IMR-90 (cell line): ENCODE measurements around the gene DLG5. TPM values are rescaled to one million over a fixed set of nuclear protein-coding genes. Genes with fewer than 3 reads are reported as not detected.

Experiments used
- ATAC-seq: fragments of 200-7000 bp; cut with Tn5 transposase; 2 replicates; pipeline ENCODE4 v1.9.1; 2020; ENCODE audit warnings: low read depth, mild to moderate bottlenecking, moderate library complexity
- BruUV-seq: library from RNA; stranded (reverse); fragments of 400-500 nt; replicated peaks from 2 replicates; lab custom pipeline; 2021; lab: Mats Ljungman, UMichigan
- CTCF ChIA-PET: fragments of 300-600 bp; formaldehyde crosslinking; extraction: SDS; loops from one replicate; lab custom pipeline; 2021; ENCODE audit warnings: antibody characterized with exemption; lab: Yijun Ruan, JAX
- POLR2A ChIA-PET: fragments of 300-600 bp; sonication (Branson Sonifier 250); formaldehyde crosslinking; loops from one replicate; lab custom pipeline; 2022; ENCODE audit warnings: antibody characterized with exemption; ENCODE audit not compliant: unreplicated experiment; lab: Charles Lee
- DNase-seq: peaks from one replicate; pipeline ENCODE4 v3.0.0; 2013
- H2AFZ ChIP-seq: replicated peaks from 2 replicates; pipeline ENCODE3; 2013; ENCODE audit warnings: low read length, mild to moderate bottlenecking; ENCODE audit not compliant: poor library complexity
- H2AK5ac ChIP-seq: 2 replicates; pipeline ENCODE4 v1.6.1; 2013; ENCODE audit warnings: low read depth, low read length, inconsistent platforms
- H2AK9ac ChIP-seq: replicated peaks from 2 replicates; pipeline ENCODE3; 2013; ENCODE audit warnings: mild to moderate bottlenecking, low read depth, low read length, moderate library complexity; ENCODE audit not compliant: poor library complexity
- H2BK120ac ChIP-seq: 2 replicates; pipeline ENCODE4 v1.6.1; 2013; ENCODE audit warnings: low read depth, low read length, inconsistent platforms
- H2BK15ac ChIP-seq: 3 replicates; pipeline ENCODE4 v1.6.1; 2013; ENCODE audit warnings: low read depth, low read length, inconsistent platforms
- H2BK20ac ChIP-seq: 2 replicates; pipeline ENCODE4 v1.6.1; 2013; ENCODE audit warnings: low read depth, mild to moderate bottlenecking, inconsistent platforms, low read length, moderate library complexity
- H2BK5ac ChIP-seq: 2 replicates; pipeline ENCODE4 v1.6.1; 2013; ENCODE audit warnings: mild to moderate bottlenecking, low read depth, low read length, inconsistent platforms; ENCODE audit not compliant: poor library complexity, severe bottlenecking
- H3K14ac ChIP-seq: replicated peaks from 2 replicates; pipeline ENCODE4 v1.6.1; 2013; ENCODE audit warnings: low read depth, low read length, inconsistent platforms
- H3K18ac ChIP-seq: 2 replicates; pipeline ENCODE4 v1.6.1; 2013; ENCODE audit warnings: low read depth, low read length, control low read depth
- H3K23ac ChIP-seq: 2 replicates; pipeline ENCODE4 v1.6.1; 2013; ENCODE audit warnings: low read depth, low read length, inconsistent platforms
- H3K27ac ChIP-seq: 2 replicates; pipeline ENCODE4 v1.5.1; 2013; ENCODE audit warnings: mild to moderate bottlenecking, control low read depth, low read length; ENCODE audit not compliant: insufficient read depth
- H3K27me3 ChIP-seq: 2 replicates; pipeline ENCODE4 v1.6.1; 2013; ENCODE audit warnings: low read length; ENCODE audit not compliant: control insufficient read depth, insufficient read depth
- H3K36me3 ChIP-seq: 2 replicates; pipeline ENCODE4 v1.6.1; 2013; ENCODE audit warnings: low read length, mixed read lengths; ENCODE audit not compliant: control insufficient read depth, insufficient read depth
- H3K4ac ChIP-seq: 2 replicates; pipeline ENCODE4 v1.6.1; 2013; ENCODE audit warnings: low read depth, low read length, inconsistent platforms
- H3K4me1 ChIP-seq: 2 replicates; pipeline ENCODE4 v1.6.1; 2013; ENCODE audit warnings: low read length, mixed read lengths; ENCODE audit not compliant: control insufficient read depth, insufficient read depth
- H3K4me2 ChIP-seq: 2 replicates; pipeline ENCODE4 v1.6.1; 2013; ENCODE audit warnings: low read depth, mild to moderate bottlenecking, control low read depth, low read length, moderate library complexity
- H3K4me3 ChIP-seq: 2 replicates; pipeline ENCODE4 v1.5.1; 2013; ENCODE audit warnings: low read depth, mild to moderate bottlenecking, control low read depth, low read length, moderate library complexity; ENCODE audit not compliant: insufficient read depth
- H3K56ac ChIP-seq: 2 replicates; pipeline ENCODE4 v1.6.1; 2013; ENCODE audit warnings: low read length, inconsistent platforms; ENCODE audit not compliant: insufficient read depth; ENCODE audit errors: extremely low read depth
- H3K79me1 ChIP-seq, 2 experiments: 2 replicates each; pipeline ENCODE4 v1.6.1; 2013; ENCODE audit warnings: low read length in 2 of 2, inconsistent platforms in 1 of 2, low read depth in 1 of 2
- H3K9ac ChIP-seq: 2 replicates; pipeline ENCODE4 v1.6.1; 2013; ENCODE audit warnings: low read depth, low read length, control low read depth
- H3K9me1 ChIP-seq: 2 replicates; pipeline ENCODE4 v1.6.1; 2013; ENCODE audit warnings: low read length, inconsistent platforms; ENCODE audit not compliant: insufficient read depth
- H3K9me3 ChIP-seq: 2 replicates; pipeline ENCODE4 v1.6.1; 2013; ENCODE audit warnings: low read length; ENCODE audit not compliant: control insufficient read depth, insufficient read depth
- H4K20me1 ChIP-seq: 2 replicates; pipeline ENCODE4 v1.6.1; 2013; ENCODE audit warnings: low read length, inconsistent platforms; ENCODE audit not compliant: insufficient read depth
- H4K5ac ChIP-seq: 2 replicates; pipeline ENCODE4 v1.6.1; 2013; ENCODE audit warnings: mild to moderate bottlenecking, low read depth, low read length, control low read depth
- H4K8ac ChIP-seq, 2 experiments: 2 replicates each; pipeline ENCODE4 v1.6.1; 2013; ENCODE audit warnings: low read depth in 2 of 2, low read length in 2 of 2, control low read depth in 1 of 2, inconsistent platforms in 1 of 2
- H4K91ac ChIP-seq: 2 replicates; pipeline ENCODE4 v1.6.1; 2013; ENCODE audit warnings: low read depth, low read length, inconsistent platforms; ENCODE audit not compliant: insufficient read depth
- BHLHE40 ChIP-seq: fragments of 150-350 bp; IDR thresholded peaks from 2 replicates; pipeline ENCODE4 v1.6.1; 2016; ENCODE audit warnings: mild to moderate bottlenecking, low read depth, low read length
- CHD1 ChIP-seq: IDR thresholded peaks from 2 replicates; pipeline ENCODE4 v1.6.1; 2012; ENCODE audit warnings: low read depth, low read length, improper control_type of control experiment
- MAFK ChIP-seq: IDR thresholded peaks from 2 replicates; pipeline ENCODE4 v1.6.1; 2012; ENCODE audit warnings: low read depth, low read length, improper control_type of control experiment
- MAZ ChIP-seq: IDR thresholded peaks from 2 replicates; pipeline ENCODE4 v1.6.1; 2012; ENCODE audit warnings: low read depth, mild to moderate bottlenecking, low read length, improper control_type of control experiment, moderate library complexity, borderline replicate concordance
- MXI1 ChIP-seq: IDR thresholded peaks from 2 replicates; pipeline ENCODE4 v1.6.1; 2012; ENCODE audit warnings: low read depth, mild to moderate bottlenecking, low read length, moderate library complexity, borderline replicate concordance
- NFE2L2 ChIP-seq: fragments of 150-350 bp; IDR thresholded peaks from 2 replicates; pipeline ENCODE4 v1.6.1; 2016; ENCODE audit warnings: low read depth, mild to moderate bottlenecking, low read length
- POLR2A ChIP-seq: IDR thresholded peaks from 2 replicates; pipeline ENCODE4 v1.6.1; 2012; ENCODE audit warnings: mild to moderate bottlenecking, low read depth, low read length
- RAD21 ChIP-seq: IDR thresholded peaks from 2 replicates; pipeline ENCODE4 v1.6.1; 2012; ENCODE audit warnings: low read length, improper control_type of control experiment
- RFX5 ChIP-seq: IDR thresholded peaks from 2 replicates; pipeline ENCODE4 v1.8.0; 2012; ENCODE audit warnings: low read depth, mild to moderate bottlenecking, low read length, moderate library complexity
- WGBS, 2 experiments: methylation state at CpG; one replicate each; pipeline versions ENCODE4 v1.1.5 to v1.1.7; 2013; ENCODE audit warnings: missing lambda C conversion rate in 2 of 2; ENCODE audit not compliant: insufficient read length in 1 of 2; ENCODE audit errors: extremely low coverage in 2 of 2; 5-methylcytosine and 5-hydroxymethylcytosine counted together
- dilution Hi-C: fragments of 300-500 bp; cut with HindIII; formaldehyde crosslinking; loops from one replicate; pipeline ENCODE4 v1.14.3; 2018; ENCODE audit warnings: low sequenced_read_pairs; ENCODE audit not compliant: unreplicated experiment
- in situ Hi-C: fragments of 300-500 bp; cut with MboI; formaldehyde crosslinking; loops from 3 replicates; pipeline ENCODE4 v1.14.3; 2019; ENCODE audit warnings: low sequenced_read_pairs, inconsistent platforms, mixed read lengths
- intact Hi-C: fragments of 100-400 bp; cut with micrococcal nuclease; formaldehyde crosslinking; loops from 2 replicates; pipeline ENCODE4 v1.10.0; 2022
- polyA plus RNA-seq, 3 experiments: library from polyadenylated mRNA; depleted of rRNA; stranded (reverse); fragments of >200 nt; gene quantifications; 2 replicates each; pipeline ENCODE4 v1.2.3, GENCODE V29; 2012; ENCODE audit warnings: low replicate concordance in 1 of 3
- total RNA-seq: library from RNA; depleted of rRNA; stranded (reverse); fragments of >200 nt; gene quantifications from 2 replicates; pipeline ENCODE4 v1.2.3, GENCODE V29; 2012
- TF ChIP-seq, protein P1 (sequence below): conservative IDR thresholded peaks from 2 replicates; pipeline ENCODE4 v1.5.1; 2012; ENCODE audit warnings: mild to moderate bottlenecking, low read depth, low read length, improper control_type of control experiment

The DLG5 gene
- total and polyA plus RNA-seq, 2 of the 4 experiments (the other 2 are of a cell fraction), result 12.7 to 28.7 TPM

- Histone ChIP-seq H4K5ac (no peak overlapping the region), H3K36me3 (peaks cover 69% of the 10 kb centered on the region), H3K9me3 (no peaks in the 10 kb centered on the region), H2BK20ac (no peak overlapping the region), H2AK5ac (no peak overlapping the region), H3K18ac (no peak overlapping the region), H3K14ac (no peak overlapping the region), H3K23ac (no peak overlapping the region), H3K56ac (no peak overlapping the region), H3K27me3 (no peaks in the 10 kb centered on the region), H2AK9ac (no peak overlapping the region), H2AFZ (no peak overlapping the region), H4K91ac (no peak overlapping the region), H3K27ac (no peak overlapping the region), H4K20me1 (0 out of 2 replicates have a peak, but pooled peaks cover 2% of the 10 kb centered on the region), H2BK15ac (no peak overlapping the region), H3K4me2 (no peak overlapping the region), H2BK120ac (no peak overlapping the region), H2BK5ac (no peak overlapping the region), H3K4me1 (no peaks in the 10 kb centered on the region), H3K79me1 (peaks cover 6 to 25% of the 10 kb centered on the region in 2 experiments), H3K4me3 (no peak overlapping the region), H4K8ac (no peak overlapping the region), H3K9ac (no peak overlapping the region), H3K4ac (no peak overlapping the region), H3K9me1 (0 out of 2 replicates have a peak, but pooled peaks cover 7% of the 10 kb centered on the region)
- BruUV-seq, result no TSS peak
- DNase-seq, result no peak
- TF ChIP-seq BHLHE40, result no peak
- TF ChIP-seq MAZ, result no peak
- TF ChIP-seq MAFK, result no peak
- TF ChIP-seq MXI1, result no peak
- no peak for TF ChIP-seq RFX5
- no peak for TF ChIP-seq POLR2A
- no peak for TF ChIP-seq RAD21
- no peak for TF ChIP-seq CHD1
- TF ChIP-seq NFE2L2, result no peak
- TF ChIP-seq, protein P1, sequence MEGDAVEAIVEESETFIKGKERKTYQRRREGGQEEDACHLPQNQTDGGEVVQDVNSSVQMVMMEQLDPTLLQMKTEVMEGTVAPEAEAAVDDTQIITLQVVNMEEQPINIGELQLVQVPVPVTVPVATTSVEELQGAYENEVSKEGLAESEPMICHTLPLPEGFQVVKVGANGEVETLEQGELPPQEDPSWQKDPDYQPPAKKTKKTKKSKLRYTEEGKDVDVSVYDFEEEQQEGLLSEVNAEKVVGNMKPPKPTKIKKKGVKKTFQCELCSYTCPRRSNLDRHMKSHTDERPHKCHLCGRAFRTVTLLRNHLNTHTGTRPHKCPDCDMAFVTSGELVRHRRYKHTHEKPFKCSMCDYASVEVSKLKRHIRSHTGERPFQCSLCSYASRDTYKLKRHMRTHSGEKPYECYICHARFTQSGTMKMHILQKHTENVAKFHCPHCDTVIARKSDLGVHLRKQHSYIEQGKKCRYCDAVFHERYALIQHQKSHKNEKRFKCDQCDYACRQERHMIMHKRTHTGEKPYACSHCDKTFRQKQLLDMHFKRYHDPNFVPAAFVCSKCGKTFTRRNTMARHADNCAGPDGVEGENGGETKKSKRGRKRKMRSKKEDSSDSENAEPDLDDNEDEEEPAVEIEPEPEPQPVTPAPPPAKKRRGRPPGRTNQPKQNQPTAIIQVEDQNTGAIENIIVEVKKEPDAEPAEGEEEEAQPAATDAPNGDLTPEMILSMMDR, result no peak
- no peak for ATAC-seq
- intact Hi-C loops, result no loop called here
- 100% methylated on average over 5 of the region's 15 CpGs; no CpG with 5 or more reads in 1 of the 2 experiments for WGBS, 2 experiments
- dilution Hi-C loops, result no loop called here
- ChIA-PET POLR2A (no interaction called here), CTCF (no interaction called here)
- in situ Hi-C loops, result no loop called here
These were observed 105.5 kb downstream of the DLG5 start for GRCh38 chr10:77821036-77821435.
